ENCODE measurements around the gene MUC4.

MUC4 gene

DNA sequence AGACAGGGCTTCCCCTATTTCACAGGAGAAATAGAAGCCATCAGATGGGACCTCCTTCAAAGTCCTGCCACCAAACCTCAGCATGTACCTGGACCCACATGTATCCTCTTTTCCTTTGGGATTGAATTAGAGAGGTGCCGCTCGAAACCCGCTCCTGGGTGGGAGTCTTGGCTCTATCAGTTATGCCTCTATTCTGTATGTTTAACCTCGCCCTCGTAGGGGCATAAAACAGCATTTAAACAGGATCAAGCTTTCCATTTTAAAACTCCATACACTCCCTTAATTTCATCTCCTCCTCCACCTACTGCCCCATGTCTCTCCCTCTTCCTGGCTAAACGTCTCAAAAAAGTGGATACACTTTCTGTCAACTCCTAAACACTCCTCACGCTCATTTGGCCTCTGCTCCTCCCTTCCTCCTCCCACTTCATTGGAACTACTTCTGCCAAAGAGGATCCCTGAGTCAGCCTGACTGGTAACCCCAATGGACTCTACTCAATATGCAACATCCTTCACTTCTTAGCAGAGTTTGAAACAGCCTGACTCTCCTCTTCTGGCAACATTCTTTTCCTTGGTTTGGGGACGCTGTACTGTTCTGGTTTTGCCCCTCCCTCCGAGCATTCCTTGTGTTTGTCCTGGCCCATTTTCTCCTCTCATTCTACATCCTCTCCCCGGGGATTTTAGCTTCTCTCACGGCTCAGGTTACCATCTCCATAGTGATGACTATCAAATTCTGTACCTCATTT is 114.0 kb downstream of the MUC4 start:
- DNase-seq = no peak

Data from SHP77 treated with DMSO at 0.1 percent for 48 hours (cell line).